Omental fat pad (tissue), 4 donors: ENCODE measurements around the gene DDX3X. TPM values are rescaled to one million over a fixed set of nuclear protein-coding genes. Genes with fewer than 3 reads are reported as not detected.

Experiments
- ATAC-seq: fragments of 150-250 bp; one replicate; pipeline ENCODE4 v1.9.1; 2016; ENCODE audit warnings: mild to moderate bottlenecking, moderate library complexity; ENCODE audit not compliant: low FRiP score
- DNase-seq: peaks from one replicate; pipeline ENCODE4 v3.0.0-alpha.2; 2019; ENCODE audit warnings: low spot score
- total RNA-seq, 4 donors: library from RNA; depleted of rRNA; stranded (reverse); fragments of >200 nt; gene quantifications; one replicate each; pipeline ENCODE4 v1.1.0, GENCODE V29; 2016
- TF ChIP-seq, protein P1 (sequence below), 3 donors: fragments of 450-650 bp; IDR thresholded peaks; one replicate each; pipeline ENCODE4 v1.5.1; 2016 to 2017; ENCODE audit warnings: antibody characterized with exemption in 3 of 3, mild to moderate bottlenecking in 3 of 3, moderate library complexity in 2 of 3

DDX3X gene
- total RNA-seq, 4 donors from 2014 or later = 322 to 542 (median 395) TPM

DNA sequence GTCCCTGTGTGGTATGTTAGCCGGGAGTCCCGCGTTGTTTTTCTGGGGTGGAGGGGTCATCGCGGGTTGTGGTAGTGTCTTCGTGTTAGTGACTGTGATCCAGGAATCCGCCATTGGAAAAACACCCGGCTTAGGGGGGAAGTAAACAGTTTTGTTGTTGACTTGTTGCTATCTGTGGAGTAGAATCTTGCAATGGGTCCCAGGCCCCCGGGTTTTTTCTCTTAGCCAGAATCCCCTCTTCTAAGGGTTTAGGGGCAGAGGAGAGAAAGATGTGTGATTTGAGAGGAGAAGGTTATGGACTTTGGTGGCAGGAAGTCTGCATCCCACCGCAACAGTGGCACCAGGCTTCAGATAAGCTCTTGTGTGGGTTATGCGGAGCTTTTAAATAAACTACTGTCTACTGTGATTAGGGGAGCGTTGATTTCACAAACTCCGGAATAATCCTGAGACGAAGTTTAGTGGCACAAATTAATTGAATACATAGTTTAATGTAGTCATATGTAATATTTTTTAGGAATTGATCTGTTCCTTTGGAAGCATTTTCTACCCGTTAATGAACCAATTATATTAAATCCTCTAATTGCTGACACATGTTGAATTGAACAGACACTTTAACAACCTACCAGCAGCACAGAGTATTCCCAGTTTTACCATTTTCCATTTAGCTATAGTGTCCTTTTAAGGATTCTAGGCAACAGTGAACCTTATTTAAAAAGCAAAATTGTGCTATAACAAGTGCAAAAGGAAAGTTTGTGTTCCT lies 1.4 kb downstream of the DDX3X start:
- DNase-seq (no peak), ATAC-seq (no peak)
- TF ChIP-seq, protein P1, sequence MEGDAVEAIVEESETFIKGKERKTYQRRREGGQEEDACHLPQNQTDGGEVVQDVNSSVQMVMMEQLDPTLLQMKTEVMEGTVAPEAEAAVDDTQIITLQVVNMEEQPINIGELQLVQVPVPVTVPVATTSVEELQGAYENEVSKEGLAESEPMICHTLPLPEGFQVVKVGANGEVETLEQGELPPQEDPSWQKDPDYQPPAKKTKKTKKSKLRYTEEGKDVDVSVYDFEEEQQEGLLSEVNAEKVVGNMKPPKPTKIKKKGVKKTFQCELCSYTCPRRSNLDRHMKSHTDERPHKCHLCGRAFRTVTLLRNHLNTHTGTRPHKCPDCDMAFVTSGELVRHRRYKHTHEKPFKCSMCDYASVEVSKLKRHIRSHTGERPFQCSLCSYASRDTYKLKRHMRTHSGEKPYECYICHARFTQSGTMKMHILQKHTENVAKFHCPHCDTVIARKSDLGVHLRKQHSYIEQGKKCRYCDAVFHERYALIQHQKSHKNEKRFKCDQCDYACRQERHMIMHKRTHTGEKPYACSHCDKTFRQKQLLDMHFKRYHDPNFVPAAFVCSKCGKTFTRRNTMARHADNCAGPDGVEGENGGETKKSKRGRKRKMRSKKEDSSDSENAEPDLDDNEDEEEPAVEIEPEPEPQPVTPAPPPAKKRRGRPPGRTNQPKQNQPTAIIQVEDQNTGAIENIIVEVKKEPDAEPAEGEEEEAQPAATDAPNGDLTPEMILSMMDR (IDR thresholded peaks at IDR 0.05) = no peak

DNA sequence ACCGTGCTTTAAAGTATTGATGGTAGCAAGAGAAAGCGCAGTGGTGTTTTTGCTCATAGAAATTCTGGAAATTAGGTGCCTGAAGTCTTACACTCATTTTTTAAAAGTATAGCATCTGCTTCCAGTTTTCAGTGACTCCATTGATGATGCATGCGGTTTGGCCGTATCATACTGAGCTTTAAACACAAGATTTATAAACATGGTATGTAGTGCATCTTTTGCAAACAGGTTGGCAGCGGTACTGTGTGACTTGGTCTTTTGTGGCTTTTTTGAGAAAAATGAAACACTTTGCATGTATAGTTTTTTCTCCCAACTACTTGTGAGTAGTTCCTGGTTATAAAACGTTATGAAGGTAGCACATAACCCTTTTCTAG lies 2.0 kb downstream of the DDX3X start:
- no peak for ATAC-seq
- no peak for DNase-seq
- TF ChIP-seq, protein P1 (IDR thresholded peaks at IDR 0.05) = no peak

DNA sequence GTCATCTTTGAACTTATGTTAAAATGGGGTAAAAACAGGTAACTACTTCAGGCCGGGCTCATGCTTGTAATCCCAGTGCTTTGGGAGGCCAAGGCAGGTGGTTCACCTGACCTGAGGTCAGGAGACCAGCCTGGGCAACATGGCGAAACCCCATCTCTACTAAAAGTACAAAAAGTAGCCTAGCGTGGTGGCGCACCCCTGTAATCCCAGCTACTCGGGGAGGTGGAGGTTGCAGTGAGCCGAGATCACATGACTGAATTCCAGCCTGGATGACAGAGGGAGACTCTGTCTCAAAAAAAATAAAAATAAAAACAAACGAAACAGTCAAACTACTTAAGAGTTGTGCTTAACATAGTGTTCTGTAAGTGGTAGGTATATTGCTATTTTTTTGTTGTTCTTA lies 2.5 kb downstream of the DDX3X start:
- DNase-seq = no peak
- no peak for ATAC-seq
- TF ChIP-seq, protein P1 (IDR thresholded peaks at IDR 0.05) = no peak

DNA sequence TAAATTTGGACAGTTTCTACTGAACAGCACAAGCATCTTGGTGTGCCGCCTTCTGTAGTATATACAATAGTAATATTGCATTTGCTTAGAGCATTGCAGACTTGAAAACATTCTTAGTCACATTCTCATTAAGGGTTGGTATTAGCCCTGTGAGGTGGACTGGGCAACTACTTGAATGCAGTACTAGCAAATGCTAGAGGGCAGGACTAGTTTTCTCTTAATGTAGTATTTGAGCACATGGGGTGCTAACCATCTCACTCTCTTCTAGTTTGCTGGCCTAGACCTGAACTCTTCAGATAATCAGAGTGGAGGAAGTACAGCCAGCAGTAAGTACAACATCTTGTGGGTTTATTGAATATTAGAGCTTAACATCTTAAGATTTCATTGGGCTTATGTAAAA lies 3.2 kb downstream of the DDX3X start:
- no peak for ATAC-seq
- TF ChIP-seq, protein P1 (IDR thresholded peaks at IDR 0.05) = no peak

DNA sequence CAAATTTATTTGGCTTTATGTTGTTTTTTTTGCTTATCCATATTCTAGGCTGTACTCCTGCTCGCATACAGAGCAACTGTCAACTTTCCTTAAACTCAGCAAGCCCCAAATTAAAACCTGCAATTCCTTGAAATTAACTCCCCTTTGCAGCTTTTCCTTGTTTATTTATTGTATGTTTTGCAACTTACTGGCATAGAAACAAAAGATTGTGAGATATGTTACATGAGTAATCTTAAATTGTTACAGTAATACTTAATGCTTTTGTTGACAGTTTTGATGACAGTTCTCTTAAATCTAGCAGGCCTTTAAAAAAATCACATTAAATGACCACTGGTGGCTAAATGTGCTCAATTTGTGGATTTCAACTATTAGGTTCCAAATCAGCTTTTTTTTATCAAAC lies 4.5 kb downstream of the DDX3X start:
- TF ChIP-seq, protein P1 (IDR thresholded peaks at IDR 0.05) = no peak
- ATAC-seq (no peak), DNase-seq (no peak)

More for the DNA sequence above, 3.2 kb downstream of the DDX3X start:
- no peak for DNase-seq

DNA sequence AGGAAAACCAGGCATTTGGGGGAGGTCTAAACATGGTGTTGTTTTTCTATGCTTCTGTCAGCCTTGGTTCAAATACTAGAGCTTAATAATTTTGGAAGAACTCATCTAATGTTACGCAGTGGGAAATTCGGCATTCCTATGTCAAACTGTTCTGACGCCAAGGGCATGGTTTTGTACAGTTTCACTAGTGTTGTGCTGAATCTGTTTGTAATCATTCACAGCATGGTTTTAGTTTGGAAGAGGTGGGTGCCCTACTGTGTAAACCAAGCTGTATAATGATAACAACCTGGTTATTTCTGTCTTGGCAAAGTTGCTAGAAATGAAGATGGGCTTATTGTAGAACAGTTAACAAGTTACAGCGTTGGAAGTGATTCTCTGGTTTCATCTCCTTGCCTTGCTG lies 5.2 kb downstream of the DDX3X start:
- DNase-seq = no peak
- no peak for ATAC-seq
- TF ChIP-seq, protein P1 (IDR thresholded peaks at IDR 0.05) = no peak

DNA sequence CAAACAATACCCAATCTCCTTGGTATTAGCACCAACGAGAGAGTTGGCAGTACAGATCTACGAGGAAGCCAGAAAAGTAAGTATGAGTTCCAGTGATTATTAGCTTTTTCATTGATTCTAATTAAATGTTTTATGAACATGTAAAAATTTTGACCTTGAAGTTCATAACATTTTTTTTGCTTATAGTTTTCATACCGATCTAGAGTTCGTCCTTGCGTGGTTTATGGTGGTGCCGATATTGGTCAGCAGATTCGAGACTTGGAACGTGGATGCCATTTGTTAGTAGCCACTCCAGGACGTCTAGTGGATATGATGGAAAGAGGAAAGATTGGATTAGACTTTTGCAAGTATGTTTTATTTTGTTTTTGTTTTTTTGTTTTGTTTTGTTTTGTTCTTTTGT lies 10.1 kb downstream of the DDX3X start:
- TF ChIP-seq, protein P1 (IDR thresholded peaks at IDR 0.05) = no peak
- no peak for DNase-seq
- no peak for ATAC-seq
